Natural killer cell (primary cell): ENCODE results near the gene CCSER2. TPM values are rescaled to one million over a fixed set of nuclear protein-coding genes. Genes with fewer than 3 reads are reported as not detected.
A peak's percentile ranks its signal among the peaks of the same experiment; 100 is the strongest.

Experiments
- ATAC-seq, 3 donors: fragments of 150-1000 bp in 2 of 3; fragments of 200-7000 bp in 1 of 3; cut with Tn5 transposase; 1 replicate in 1 of 3; 2 replicates in 2 of 3; pipeline ENCODE4 v1.10.0; 2021; ENCODE audit warnings: mild to moderate bottlenecking in 2 of 3, moderate library complexity in 2 of 3
- DNase-seq, 2 donors: peaks; one replicate each; pipeline versions ENCODE4 v3.0.0 to v3.0.0-alpha.2; 2013 to 2021; ENCODE audit warnings: mixed read lengths in 1 of 2
- H3K27ac ChIP-seq: one replicate; pipeline ENCODE4 v1.5.1; 2013; ENCODE audit warnings: mild to moderate bottlenecking, low read length
- H3K27me3 ChIP-seq: one replicate; pipeline ENCODE4 v1.6.1; 2013; ENCODE audit warnings: low read length; ENCODE audit not compliant: control insufficient read depth, insufficient read depth
- H3K36me3 ChIP-seq: one replicate; pipeline ENCODE4 v1.6.1; 2013; ENCODE audit warnings: low read length; ENCODE audit not compliant: control insufficient read depth, insufficient read depth
- H3K4me1 ChIP-seq: one replicate; pipeline ENCODE4 v1.6.1; 2013; ENCODE audit warnings: low read length; ENCODE audit not compliant: control insufficient read depth, insufficient read depth
- H3K4me3 ChIP-seq: one replicate; pipeline ENCODE4 v1.5.1; 2013; ENCODE audit warnings: low read length
- H3K9me3 ChIP-seq: one replicate; pipeline ENCODE4 v1.6.1; 2013; ENCODE audit warnings: low read length; ENCODE audit not compliant: control insufficient read depth, insufficient read depth
- H3K27ac Mint-ChIP-seq, 2 donors: one replicate each; pipeline ENCODE4 v1.8.0; 2022; ENCODE audit warnings: mild to moderate bottlenecking in 2 of 2, mixed read lengths in 2 of 2, moderate library complexity in 1 of 2
- H3K27me3 Mint-ChIP-seq, 2 donors: one replicate each; pipeline ENCODE4 v1.8.0; 2022; ENCODE audit warnings: low read depth in 2 of 2, mixed read lengths in 2 of 2
- H3K36me3 Mint-ChIP-seq: one replicate; pipeline ENCODE4 v1.8.0; 2022; ENCODE audit warnings: mixed read lengths
- H3K4me1 Mint-ChIP-seq, 2 donors: one replicate each; pipeline ENCODE4 v1.8.0; 2022; ENCODE audit warnings: mixed read lengths in 2 of 2
- H3K4me3 Mint-ChIP-seq: one replicate; pipeline ENCODE4 v1.8.0; 2022; ENCODE audit warnings: mild to moderate bottlenecking, moderate library complexity, mixed read lengths
- H3K9me3 Mint-ChIP-seq, 2 donors: one replicate each; pipeline ENCODE4 v1.8.0; 2022; ENCODE audit warnings: mixed read lengths in 2 of 2
- CTCF ChIP-seq: fragments of 200-600 bp; IDR thresholded peaks from one replicate; pipeline ENCODE4 v1.8.0; 2022; ENCODE audit warnings: antibody characterized with exemption
- WGBS: methylation state at CpG from one replicate; pipeline ENCODE4 v1.1.7; 2013; ENCODE audit warnings: missing lambda C conversion rate; ENCODE audit not compliant: insufficient coverage; 5-methylcytosine and 5-hydroxymethylcytosine counted together
- intact Hi-C: fragments of 100-400 bp; cut with micrococcal nuclease; formaldehyde crosslinking; loops from one replicate; pipeline ENCODE4 v1.14.2; 2022
- total RNA-seq, 4 donors: library from RNA; stranded (reverse); fragments of 120-200 nt in 1 of 4; gene quantifications; one replicate each; pipeline versions ENCODE4 v1.2.3 to v1.2.4, GENCODE V29; 2013 to 2022

Gene CCSER2
- total RNA-seq, 3 donors from 2014 or later (not counting 1 experiment from before 2014, with no cell fraction given) = 125 to 158 (median 146) TPM

GRCh38 chr10:84310470-84310869 lies 17.9 kb upstream of the CCSER2 start:
- Histone ChIP-seq H3K27ac (no peak overlapping the region), H3K9me3 (no peaks in the 10 kb centered on the region), H3K4me3 (no peak overlapping the region), H3K4me1 (peaks cover 11% of the 10 kb centered on the region), H3K36me3 (no peaks in the 10 kb centered on the region), H3K27me3 (no peaks in the 10 kb centered on the region)
- no peaks in the 10 kb centered on the region for H3K9me3 Mint-ChIP-seq
- no peak for DNase-seq
- no peak overlapping the region for H3K27ac Mint-ChIP-seq
- WGBS = 93% methylated on average over 2 of the region's 2 CpGs
- H3K27me3 Mint-ChIP-seq = peaks cover 6 to 11% of the 10 kb centered on the region in 2 donors
- TF ChIP-seq CTCF = no peak
- no peaks in the 10 kb centered on the region for H3K36me3 Mint-ChIP-seq
- intact Hi-C loops = no loop called here
- no peak for ATAC-seq
- H3K4me3 Mint-ChIP-seq = no peak overlapping the region
- H3K4me1 Mint-ChIP-seq = peaks cover 0 to 7% of the 10 kb centered on the region in 2 donors

GRCh38 chr10:84311576-84311975 lies 16.8 kb upstream of the CCSER2 start:
- H3K4me3 ChIP-seq = no peak overlapping the region
- H3K27ac ChIP-seq = no peak overlapping the region
- Mint-ChIP-seq H3K27ac (no peak overlapping the region), H3K4me1 (peaks cover 0 to 7% of the 10 kb centered on the region in 2 donors), H3K27me3 (peaks cover 6 to 8% of the 10 kb centered on the region in 2 donors), H3K4me3 (no peak overlapping the region), H3K36me3 (no peaks in the 10 kb centered on the region), H3K9me3 (no peaks in the 10 kb centered on the region)
- WGBS = 88% methylated on average over 8 of the region's 8 CpGs
- intact Hi-C loops = no loop called here
- TF ChIP-seq CTCF = no peak
- H3K4me1 ChIP-seq = peaks cover 11% of the 10 kb centered on the region
- H3K36me3 ChIP-seq = no peaks in the 10 kb centered on the region
- ATAC-seq (no peak), DNase-seq (no peak)
- no peaks in the 10 kb centered on the region for H3K27me3 ChIP-seq
- no peaks in the 10 kb centered on the region for H3K9me3 ChIP-seq

- H3K4me1 Mint-ChIP-seq = peaks cover 0 to 7% of the 10 kb centered on the region in 2 donors
- Histone ChIP-seq H3K4me1 (peaks cover 11% of the 10 kb centered on the region), H3K27ac (no peak overlapping the region), H3K9me3 (no peaks in the 10 kb centered on the region), H3K4me3 (no peak overlapping the region), H3K36me3 (no peaks in the 10 kb centered on the region), H3K27me3 (no peaks in the 10 kb centered on the region)
- H3K27ac Mint-ChIP-seq = no peak overlapping the region
- no peak overlapping the region for H3K4me3 Mint-ChIP-seq
- 100% methylated on average over 2 of the region's 2 CpGs for WGBS
- peaks cover 6 to 10% of the 10 kb centered on the region in 2 donors for H3K27me3 Mint-ChIP-seq
- ATAC-seq = no peak
- intact Hi-C loops = no loop called here
- no peaks in the 10 kb centered on the region for H3K9me3 Mint-ChIP-seq
- TF ChIP-seq CTCF = no peak
- no peaks in the 10 kb centered on the region for H3K36me3 Mint-ChIP-seq
- no peak for DNase-seq
These were observed 15.6 kb upstream of the CCSER2 start for GRCh38 chr10:84312816-84313215.

GRCh38 chr10:84314275-84314674 lies 14.1 kb upstream of the CCSER2 start:
- no peaks in the 10 kb centered on the region for H3K36me3 Mint-ChIP-seq
- ATAC-seq = peak in 1 of 3 donors; percentile 38
- H3K4me3 ChIP-seq = no peak overlapping the region
- DNase-seq = no peak
- H3K27ac ChIP-seq = no peak overlapping the region
- H3K27me3 Mint-ChIP-seq = peaks cover under 1 to 10% of the 10 kb centered on the region in 2 donors
- peaks cover 3% of the 10 kb centered on the region for H3K4me1 ChIP-seq
- intact Hi-C loops = no loop called here
- no peak overlapping the region for H3K4me3 Mint-ChIP-seq
- TF ChIP-seq CTCF = no peak
- no peaks in the 10 kb centered on the region for H3K27me3 ChIP-seq
- no peaks in the 10 kb centered on the region for H3K9me3 ChIP-seq
- no peaks in the 10 kb centered on the region for H3K9me3 Mint-ChIP-seq
- H3K36me3 ChIP-seq = no peaks in the 10 kb centered on the region
- H3K4me1 Mint-ChIP-seq = no peaks in the 10 kb centered on the region
- 69% methylated on average over 4 of the region's 5 CpGs for WGBS
- no peak overlapping the region for H3K27ac Mint-ChIP-seq
